Retina (tissue), 1 donor: Measurements from ENCODE around the gene MAP1B.
A peak's percentile ranks its signal among the peaks of the same experiment; 100 is the strongest.

ENCODE experiments used
- DNase-seq: peaks from one replicate; pipeline ENCODE4 v3.0.0-alpha.2; 2016

MAP1B gene

GRCh38 chr5:72231991-72232703, 124.9 kb downstream of the MAP1B start:
- no peak for DNase-seq

- DNase-seq = no peak
These were observed 125.6 kb downstream of the MAP1B start for GRCh38 chr5:72232838-72233237.

DNA sequence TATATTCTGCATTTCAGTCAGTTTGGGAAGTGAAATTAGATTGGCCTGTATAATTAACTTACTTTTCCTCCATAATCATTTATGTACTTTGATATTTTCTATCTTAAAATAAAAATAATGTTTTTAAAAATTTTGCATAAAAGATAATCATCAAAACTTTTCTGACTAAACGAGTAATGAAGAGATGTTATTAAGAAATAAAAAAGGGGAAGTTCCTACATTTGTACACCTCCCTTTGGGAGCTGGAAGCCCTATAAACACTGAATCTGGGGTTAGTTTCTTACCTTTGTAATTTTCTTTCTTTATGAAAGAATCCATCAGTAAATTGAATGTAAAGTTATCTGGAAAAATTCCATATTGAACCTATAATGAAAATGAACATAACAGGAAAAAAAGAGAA, 126.6 kb downstream of the MAP1B start:
- no peak for DNase-seq

DNA sequence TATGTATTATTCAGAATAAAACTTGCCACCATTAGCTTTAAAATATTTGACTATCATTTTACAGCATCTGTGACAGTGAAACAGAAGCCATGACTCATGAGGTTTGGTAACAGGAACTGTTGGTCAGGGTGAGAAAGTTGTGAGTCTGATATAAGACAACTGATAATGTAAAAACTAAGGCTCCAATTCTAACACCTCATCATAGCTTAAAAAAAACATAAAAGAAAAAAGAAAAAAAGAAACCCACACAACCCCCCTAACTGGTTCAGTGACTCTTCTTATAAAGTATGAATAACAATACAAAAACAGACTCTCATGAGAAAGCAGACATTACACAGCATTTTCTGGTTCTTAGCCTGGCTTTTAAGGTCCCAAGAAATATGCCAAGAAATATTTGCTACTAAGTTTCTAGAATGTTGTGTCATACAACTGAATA, 127.0 kb downstream of the MAP1B start:
- DNase-seq = no peak

DNA sequence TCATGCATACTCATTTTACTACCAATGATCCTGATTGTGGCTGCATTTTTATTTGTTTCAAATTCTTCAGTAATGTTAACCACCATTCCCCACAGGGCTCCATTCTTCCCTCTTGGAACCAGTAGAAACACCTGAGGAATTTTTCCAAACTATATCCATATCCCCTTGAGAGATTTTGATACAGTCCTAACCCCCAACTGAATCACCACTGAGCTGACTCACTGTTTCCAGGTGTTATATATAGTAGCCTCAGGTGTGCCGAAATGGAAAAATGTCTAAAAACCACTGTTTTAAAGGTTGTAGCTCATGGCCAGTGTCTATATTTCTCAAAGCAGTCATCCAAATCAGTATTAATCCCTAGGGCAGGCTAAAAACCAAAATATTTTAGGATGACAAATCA, 127.6 kb downstream of the MAP1B start:
- no peak for DNase-seq

- no peak for DNase-seq
These were observed 128.4 kb downstream of the MAP1B start for GRCh38 chr5:72235725-72236124.

DNA sequence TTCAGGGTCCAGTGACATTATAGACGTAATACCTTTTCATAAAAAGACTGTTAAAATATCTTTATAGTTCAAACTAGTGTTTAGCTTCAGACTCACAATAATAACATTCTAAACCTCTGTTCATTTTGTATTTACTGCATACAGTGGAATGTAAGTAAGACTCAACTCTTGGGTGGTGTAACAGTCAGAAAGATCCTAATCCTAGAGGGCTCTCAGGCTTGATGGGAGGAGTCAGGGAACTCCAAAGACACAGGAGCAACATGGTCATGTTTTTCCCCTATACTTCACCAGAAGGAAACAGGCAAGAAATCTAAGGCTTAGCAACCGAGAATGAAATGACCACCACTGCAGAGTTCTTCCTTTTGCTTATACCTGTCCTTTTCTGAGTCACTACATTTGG, 130.1 kb downstream of the MAP1B start:
- DNase-seq = no peak

DNA sequence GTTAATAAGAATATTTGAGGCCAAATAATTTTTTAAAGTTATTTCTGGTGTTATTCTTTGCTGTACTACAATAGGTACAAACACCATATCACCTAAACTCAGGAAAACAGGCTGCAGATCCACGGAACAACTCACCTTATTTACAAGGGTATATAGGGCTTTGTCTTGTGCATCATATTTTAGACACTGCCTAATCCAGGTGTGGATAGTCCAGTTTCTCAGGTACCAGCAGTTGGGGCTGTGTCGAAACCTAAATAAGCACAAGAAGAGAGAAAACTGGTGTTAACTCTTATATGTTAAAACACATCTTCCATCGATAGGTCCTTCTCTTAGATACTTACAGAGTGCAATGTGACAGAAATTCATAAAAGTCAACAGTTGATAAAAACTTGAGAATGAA, 130.6 kb downstream of the MAP1B start:
- no peak for DNase-seq

- no peak for DNase-seq
These were observed 131.6 kb downstream of the MAP1B start for GRCh38 chr5:72238712-72239445.

GRCh38 chr5:72241346-72242003, 134.2 kb downstream of the MAP1B start:
- DNase-seq = peak; percentile 52

- DNase-seq = peak; percentile 83
These were observed 135.7 kb downstream of the MAP1B start for GRCh38 chr5:72242796-72243475.

DNA sequence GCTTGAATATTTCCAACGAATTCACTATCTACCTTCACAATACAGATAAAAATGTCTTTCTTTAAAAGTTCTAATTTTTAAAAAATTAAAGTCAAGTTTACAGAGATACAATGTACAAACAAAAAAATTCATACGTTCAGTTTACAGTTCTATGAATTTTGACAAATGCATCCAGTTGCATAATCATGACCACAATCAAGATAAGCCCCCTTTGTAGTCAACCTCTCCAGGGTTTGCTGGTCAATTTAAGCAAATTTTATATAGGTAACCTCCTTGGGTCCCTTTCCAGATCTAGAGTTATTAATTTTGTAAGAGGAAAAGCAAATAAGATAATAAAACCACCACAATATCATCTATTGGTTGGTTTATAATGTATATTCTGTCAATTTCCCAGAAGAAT, 136.4 kb downstream of the MAP1B start:
- DNase-seq = no peak

- peak; percentile 53 for DNase-seq
These were observed 137.6 kb downstream of the MAP1B start for GRCh38 chr5:72244862-72245371.

- no peak for DNase-seq
These were observed 138.3 kb downstream of the MAP1B start for GRCh38 chr5:72245546-72245945.

DNA sequence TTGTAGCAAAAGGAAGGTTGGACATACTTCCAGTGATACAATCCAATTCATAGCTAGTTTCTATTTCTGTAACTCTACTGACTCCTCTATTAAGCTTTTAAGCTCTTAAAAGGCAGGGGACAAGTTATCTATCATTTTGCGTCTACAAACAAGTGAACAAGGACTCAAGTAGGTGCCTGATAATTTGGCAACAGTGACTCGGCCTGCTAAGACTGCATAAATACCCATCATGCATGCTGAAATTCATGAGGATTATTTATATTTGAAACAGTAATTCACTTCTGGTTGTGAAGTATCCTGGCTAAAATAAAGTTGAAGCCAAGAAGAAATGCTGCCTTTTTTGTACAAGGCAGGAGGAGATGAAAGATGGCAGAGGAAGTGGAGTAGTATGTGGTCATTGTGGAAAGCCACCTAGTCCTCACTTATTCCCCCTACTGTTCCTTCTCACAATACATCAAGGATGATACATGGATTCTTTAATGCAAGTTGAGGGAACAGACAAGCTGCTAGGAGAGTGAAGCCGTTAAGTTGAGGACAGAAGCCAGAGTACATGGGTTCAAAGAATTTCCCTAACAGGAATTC, 138.8 kb downstream of the MAP1B start:
- no peak for DNase-seq

DNA sequence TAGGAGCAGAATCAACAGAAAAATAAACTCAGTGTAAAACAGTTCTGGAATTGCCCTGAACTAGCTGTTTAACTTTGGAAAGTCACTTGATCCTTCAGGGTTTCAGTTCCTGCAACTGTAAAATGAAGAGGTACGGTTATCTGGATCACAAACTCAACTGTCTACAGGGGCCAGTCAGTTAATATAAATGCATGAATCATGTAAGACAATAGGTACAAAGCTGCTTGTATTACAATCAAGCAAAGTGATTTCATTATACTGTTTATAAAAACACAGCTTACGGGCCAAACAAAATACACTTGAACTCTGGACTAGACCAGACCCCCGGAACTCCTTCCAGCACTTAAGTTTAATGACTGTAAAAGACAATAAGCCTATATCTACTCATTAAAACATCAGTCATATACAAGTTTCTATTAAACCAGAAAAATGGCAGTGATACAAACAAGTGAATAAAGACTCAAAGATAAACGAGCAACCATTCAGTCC, 139.7 kb downstream of the MAP1B start:
- DNase-seq = no peak

DNA sequence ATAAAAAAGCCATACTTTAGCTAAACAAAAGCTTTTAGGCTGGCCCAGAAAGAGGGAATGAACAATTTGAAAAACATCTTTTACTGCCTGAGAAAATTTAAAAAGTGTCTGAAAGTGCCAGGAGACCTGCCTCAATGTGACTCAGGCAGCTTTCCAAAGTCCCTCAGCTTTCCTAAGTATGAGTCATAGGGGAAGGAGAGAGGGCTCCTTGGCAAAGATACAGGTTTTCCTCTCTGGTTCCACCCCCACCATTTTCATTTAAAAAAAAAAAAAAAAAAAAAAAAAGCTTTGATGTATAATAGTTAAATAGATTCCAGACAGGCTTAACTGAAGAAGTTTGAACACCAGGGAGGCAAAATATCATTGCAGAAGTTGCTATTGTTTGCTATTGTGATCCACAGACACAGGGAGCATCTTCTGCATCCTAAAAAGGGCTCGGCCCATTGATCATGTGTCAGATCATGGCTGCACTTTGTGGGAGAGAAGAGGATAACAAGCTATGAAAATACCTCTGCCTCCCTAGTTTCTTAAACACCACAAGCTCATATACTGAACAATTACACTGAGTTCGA, 141.2 kb downstream of the MAP1B start:
- DNase-seq = no peak

GRCh38 chr5:72251386-72251785, 144.1 kb downstream of the MAP1B start:
- no peak for DNase-seq

GRCh38 chr5:72252008-72252407, 144.7 kb downstream of the MAP1B start:
- DNase-seq = no peak

- DNase-seq = no peak
These were observed 145.4 kb downstream of the MAP1B start for GRCh38 chr5:72252574-72253155.

- no peak for DNase-seq
These were observed 148.0 kb downstream of the MAP1B start for GRCh38 chr5:72255237-72255636.

DNA sequence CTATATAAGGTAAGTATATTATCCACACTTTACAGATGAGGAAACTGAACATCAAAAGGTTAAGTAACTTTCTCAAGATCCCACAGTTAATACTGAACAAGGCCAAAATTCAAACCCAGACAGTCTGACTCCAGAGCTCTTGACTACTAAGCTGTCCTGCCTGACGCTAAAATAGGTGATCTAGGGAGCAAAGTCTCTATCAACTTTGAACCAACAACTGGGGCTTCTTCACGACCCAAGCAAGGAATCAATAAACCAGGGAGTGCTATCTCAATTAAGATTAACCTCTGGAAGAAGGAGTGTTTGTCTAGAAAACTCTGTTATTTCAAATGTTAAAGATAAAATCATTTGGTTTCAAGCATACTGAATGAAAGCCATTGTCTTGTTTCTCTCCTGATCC, 148.4 kb downstream of the MAP1B start:
- no peak for DNase-seq
